Measurements from ENCODE around the gene OSBPL6.

DNA sequence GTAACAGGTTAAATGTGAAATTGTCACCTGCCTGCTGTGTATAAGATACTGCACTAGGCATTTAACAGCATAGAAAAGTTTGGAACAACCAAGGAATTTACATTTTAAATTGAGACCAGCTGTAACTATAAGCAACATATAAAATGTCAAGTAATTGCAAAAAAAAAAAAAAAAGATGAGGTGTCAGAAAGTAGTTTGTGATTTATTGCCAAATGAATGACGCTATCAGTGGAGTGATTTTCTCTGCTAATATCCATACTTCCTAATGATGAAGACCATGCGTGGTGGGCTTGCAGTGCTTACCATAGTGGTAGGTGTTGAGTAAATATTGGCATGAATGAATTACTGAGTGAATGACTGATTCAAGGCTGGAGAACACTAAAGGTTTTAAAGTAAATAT lies 73.3 kb downstream of the OSBPL6 start:
- TF ChIP-seq, protein P1, sequence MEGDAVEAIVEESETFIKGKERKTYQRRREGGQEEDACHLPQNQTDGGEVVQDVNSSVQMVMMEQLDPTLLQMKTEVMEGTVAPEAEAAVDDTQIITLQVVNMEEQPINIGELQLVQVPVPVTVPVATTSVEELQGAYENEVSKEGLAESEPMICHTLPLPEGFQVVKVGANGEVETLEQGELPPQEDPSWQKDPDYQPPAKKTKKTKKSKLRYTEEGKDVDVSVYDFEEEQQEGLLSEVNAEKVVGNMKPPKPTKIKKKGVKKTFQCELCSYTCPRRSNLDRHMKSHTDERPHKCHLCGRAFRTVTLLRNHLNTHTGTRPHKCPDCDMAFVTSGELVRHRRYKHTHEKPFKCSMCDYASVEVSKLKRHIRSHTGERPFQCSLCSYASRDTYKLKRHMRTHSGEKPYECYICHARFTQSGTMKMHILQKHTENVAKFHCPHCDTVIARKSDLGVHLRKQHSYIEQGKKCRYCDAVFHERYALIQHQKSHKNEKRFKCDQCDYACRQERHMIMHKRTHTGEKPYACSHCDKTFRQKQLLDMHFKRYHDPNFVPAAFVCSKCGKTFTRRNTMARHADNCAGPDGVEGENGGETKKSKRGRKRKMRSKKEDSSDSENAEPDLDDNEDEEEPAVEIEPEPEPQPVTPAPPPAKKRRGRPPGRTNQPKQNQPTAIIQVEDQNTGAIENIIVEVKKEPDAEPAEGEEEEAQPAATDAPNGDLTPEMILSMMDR (IDR thresholded peaks at IDR 0.05): no peak
- no peak for TF ChIP-seq EZH2 (IDR thresholded peaks at IDR 0.05; ENCODE audit: borderline replicate concordance, insufficient read depth, low read depth, low read length, poor library complexity, severe bottlenecking)
